ENCODE data around the gene STX10.
A peak's percentile ranks its signal among the peaks of the same experiment; 100 is the strongest.
"Not testable (repeated sequence)": the region's sequence is repeated elsewhere in the genome, so short reads cannot be mapped to it uniquely, and the experiment has no call there.

STX10 gene

GRCh38 chr19:13164343-13165161 lies 14.4 kb upstream of the STX10 start:
- no peak for DNase-seq (ENCODE audit: low read depth, low spot score)

- no peak for DNase-seq (ENCODE audit: low read depth, low spot score)
Measured at GRCh38 chr19:13163609-13164342, 13.6 kb upstream of the STX10 start.

DNA sequence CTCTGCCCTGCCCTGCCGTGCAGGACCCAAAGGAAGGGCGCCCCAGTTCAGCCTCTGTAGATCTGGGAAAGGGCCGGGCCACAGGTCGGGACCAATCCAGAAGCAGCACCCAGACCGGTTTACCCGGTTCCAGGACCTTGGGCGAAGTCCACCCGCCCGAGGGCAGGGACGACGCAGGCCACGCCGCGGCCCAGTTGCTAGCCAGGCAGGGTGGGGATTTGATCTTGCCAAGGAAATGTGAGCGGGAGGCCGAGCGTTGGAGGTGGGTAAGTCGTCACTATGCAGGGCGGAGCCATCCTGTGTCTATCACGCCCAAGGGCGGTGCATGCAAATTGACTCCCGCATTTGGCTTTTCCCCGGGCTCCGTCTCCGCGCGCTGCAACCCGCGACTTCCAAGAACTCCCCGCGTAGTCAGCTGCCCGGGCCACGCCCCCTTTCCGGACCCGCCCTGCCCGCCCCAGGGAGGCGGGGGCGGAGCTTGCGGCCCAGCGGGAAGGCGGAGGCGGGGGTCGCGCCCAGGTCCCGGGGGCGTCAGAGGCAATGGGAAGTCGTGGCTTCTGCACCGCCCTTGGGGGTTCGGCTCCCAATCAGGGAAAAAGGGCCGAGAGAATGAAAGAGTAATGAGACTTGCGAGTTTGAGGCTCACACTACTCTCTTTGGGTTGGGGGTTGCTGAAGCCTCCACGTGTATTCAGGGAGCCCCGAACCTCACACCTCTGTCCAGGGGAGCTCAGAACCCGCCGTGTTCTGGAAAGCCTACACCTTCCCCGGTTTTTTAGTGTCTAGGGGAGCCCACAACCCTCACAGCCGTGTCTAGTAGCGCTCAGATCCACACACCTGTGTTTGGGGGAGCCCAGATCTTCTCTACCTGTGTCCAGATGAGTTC lies 12.8 kb upstream of the STX10 start:
- peak; percentile 90 for DNase-seq (ENCODE audit: low read depth, low spot score)

DNA sequence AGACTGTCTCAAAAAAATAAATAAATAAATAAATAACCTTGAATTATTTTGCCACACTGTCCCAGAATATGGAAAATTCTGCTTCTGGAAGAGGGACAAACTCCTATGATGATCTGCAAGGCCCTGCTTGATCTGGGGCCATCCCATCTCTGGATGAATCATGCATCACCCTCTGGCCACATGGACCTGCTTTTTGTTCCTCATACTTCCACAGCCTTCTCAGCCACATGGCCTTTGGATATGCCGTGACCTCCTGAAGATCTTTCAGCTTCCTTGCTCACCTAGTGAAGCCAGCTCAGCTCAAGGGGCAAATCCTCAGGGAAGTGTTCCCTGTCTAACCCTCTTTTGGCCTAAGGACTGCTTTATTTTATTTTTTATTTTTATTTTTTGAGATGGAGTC lies 10.4 kb upstream of the STX10 start:
- no peak for DNase-seq (ENCODE audit: low read depth, low spot score)

DNA sequence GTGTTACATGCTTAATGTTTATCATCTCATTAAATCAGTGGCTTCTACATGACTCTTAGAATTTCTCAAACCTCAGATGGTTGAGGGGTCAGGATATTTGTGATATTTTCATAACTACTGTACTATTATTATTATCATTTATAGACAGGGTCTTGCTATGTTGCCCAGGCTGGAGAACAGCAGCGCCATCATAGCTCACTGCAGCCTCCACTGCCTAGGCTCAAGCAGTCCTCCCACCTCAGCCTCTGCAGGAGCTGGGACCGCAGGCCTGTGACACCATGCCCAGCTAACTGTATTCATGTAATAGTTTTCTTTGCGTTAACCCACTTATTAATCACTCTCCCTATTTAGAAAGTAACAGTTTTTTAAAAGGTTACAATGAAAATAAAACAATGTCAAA lies 9.5 kb upstream of the STX10 start:
- no peak for DNase-seq (ENCODE audit: low read depth, low spot score)

DNA sequence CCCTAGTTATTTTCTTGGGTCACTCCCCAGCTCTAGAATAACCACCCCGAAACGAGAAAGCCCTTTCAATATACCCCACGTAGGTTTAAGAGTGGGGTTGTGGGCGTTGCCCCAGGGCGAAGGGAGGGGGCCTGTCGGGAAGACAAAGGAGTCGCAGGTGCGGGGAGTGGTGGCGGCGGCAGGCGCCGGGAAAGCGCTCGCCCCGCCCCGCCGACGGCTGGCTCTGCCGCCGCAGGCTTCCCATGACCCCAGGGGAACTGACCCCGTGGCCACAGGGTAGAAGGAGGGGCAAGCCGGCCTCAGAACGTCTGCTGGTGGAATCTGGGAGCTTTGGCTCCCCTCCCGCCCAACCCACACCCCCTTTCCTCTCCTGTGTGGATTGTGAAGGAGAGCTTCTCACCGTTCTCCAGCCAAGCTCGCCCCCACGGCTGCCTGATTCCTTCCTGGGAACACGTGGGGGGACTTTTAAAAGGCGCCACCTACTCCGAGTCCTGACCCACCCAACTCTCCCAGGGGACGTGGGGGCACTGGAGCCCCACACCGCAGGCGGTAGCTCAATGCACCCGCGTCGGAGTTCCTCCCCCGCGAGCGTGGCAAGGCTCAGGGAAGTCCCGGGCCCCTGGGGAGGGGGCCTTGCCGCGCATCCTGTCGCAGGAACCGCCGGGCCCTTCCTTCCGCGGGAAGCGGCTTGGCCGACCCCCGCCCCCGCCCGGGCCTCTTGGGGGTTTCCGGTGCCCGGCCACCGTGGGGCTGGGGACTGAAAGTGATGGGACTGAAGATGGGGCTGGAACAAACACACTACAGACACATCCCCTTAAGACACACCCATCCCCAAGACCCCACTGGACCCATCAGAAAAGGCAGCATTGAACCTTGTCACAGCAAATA lies 5.5 kb upstream of the STX10 start:
- DNase-seq (ENCODE audit: low read depth, low spot score): no peak

- DNase-seq (ENCODE audit: low read depth, low spot score): no peak
Measured at GRCh38 chr19:13154911-13155471, 4.8 kb upstream of the STX10 start.

DNA sequence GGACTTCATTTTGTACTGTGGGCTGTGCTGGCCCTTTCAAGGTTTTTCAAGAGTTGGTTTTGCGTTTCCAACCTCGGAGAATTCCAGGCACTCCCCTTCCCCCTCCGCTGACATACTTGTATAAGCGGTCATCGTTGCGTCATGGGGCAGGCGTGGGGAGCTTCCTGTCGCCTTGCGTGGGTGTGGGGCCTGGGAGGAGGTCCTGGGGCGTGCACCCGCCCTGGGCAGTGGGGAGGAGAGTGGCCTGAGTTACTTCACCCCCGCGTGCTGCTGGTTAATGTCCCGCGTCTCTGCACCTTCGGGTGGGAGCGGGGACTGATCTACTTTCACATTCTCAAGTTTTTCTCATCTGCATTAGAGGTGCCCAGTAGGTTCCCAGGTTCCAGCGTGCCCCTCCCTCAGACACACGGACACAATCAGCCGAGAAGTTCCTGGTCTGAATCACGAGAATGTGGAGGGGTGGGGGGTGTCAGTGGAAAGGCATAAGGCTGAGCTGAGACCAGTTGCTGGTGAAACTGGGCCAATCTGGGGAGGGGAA lies 4.1 kb upstream of the STX10 start:
- DNase-seq (ENCODE audit: low read depth, low spot score): no peak

GRCh38 chr19:13153569-13154240 lies 3.5 kb upstream of the STX10 start:
- DNase-seq (ENCODE audit: low read depth, low spot score): no peak

GRCh38 chr19:13152974-13153568 lies 2.9 kb upstream of the STX10 start:
- no peak for DNase-seq (ENCODE audit: low read depth, low spot score)

DNA sequence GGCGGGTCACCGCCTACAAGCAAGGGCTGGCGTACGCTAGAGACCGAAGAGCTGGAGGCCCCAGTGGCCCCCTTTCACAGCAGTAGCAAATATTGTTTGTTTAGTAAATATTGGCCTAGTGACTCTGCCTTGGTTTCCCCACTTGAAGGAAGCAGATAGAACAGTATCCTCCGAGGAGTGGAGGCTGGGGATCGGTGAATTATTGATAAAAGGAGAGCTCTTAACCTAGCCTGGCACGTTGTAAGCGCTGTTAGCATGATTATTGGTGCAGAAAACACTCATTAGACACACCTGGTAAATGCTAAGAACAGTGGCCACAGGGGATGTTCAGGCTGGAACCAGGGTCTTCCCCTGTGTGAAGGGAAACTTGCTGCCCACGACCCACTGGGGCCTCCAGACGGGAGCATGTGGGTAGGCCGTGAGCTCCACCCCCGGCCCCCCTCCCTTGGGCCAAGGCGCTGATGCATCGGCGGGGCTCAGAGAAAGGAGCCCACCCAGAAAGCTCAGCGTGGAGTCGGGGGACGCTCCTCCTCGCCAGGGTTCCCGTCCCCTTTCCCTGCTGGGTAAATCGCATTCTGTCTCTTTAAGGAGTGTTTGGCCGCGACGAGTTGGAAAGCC lies 2.3 kb upstream of the STX10 start:
- no peak for DNase-seq (ENCODE audit: low read depth, low spot score)

GRCh38 chr19:13151605-13152355 lies 1.6 kb upstream of the STX10 start:
- peak; percentile 93 for DNase-seq (ENCODE audit: low read depth, low spot score)

GRCh38 chr19:13150931-13151604 lies 893 bp upstream of the STX10 start:
- no peak for DNase-seq (ENCODE audit: low read depth, low spot score)

GRCh38 chr19:13149628-13150186 lies 468 bp downstream of the STX10 start:
- no peak for DNase-seq (ENCODE audit: low read depth, low spot score)

DNA sequence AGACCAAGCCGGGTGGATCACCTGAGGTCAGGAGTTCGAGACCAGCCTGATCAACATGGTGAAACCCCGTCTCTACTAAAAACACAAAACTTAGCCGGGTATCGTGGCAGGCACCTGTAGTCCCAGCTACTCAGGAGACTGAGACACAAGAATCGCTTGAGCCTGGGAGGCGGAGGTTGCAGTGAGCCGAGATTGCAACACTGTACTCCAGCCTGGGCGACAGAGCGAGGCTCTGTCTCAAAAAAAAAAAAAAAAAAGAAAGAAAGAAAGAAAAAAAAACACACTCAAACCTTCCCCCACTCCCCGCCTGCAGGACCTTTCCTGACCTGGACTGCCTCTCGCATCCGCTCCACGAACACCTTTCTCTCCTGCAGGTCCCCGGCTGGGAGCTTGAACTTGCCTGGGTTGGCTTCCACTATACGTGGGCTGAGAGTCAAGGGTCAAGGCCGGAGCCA lies 975 bp downstream of the STX10 start:
- DNase-seq (ENCODE audit: low read depth, low spot score): not testable (repeated sequence)

DNA sequence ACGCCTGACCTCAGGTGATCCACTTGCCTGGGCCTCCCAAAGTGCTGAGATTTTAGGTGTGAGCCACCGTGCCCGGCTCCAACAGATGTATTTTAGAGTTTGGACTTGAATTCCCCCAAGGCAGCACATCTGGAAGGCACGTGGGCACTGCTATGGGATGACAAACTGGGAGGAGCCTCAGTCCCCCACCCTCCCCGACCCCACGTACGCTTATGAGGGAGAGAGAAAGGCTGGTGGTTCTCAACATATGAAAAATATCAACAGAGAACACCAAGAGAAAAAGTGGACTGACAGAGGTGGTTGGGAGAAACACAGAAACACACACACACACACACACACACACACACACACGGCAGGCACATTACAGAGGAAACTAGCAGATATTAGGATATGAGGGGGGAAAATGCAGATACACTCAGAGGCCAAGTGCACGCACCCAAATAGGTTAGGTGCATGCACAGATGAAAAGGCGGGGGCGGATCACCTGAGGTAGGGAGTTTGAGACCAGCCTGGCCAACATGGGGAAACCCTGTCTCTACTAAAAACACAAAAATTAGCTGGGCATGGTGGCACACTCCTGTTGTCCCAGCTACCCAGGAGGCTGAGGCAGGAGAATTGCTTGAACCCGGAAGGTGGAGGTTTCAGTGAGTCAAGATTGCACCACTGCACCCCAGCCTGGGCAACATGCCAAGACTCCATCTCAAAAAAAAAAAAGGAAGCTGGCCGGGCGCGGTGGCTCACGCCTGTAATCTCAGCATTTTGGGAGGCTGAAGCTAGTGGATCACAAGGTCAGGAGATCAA lies 3.2 kb downstream of the STX10 start:
- DNase-seq (ENCODE audit: low read depth, low spot score): no peak

Measured in smooth muscle cell of the brain vasculature (primary cell).